B cell (primary cell): ENCODE results near the gene NHS.

Experiments
- CTCF ChIP-seq: fragments of 200-600 bp; IDR thresholded peaks from one replicate; pipeline ENCODE4 v1.8.0; 2022; ENCODE audit warnings: antibody characterized with exemption, mild to moderate bottlenecking
- EZH2 ChIP-seq: IDR thresholded peaks from 2 replicates; pipeline ENCODE4 v1.6.1; 2012; ENCODE audit warnings: borderline replicate concordance, low read depth, mild to moderate bottlenecking, moderate library complexity, low read length; ENCODE audit not compliant: insufficient read depth, poor library complexity, severe bottlenecking

GRCh38 chrX:17581641-17582040 lies 206.6 kb downstream of the NHS start:
- TF ChIP-seq CTCF (no peak), EZH2 (no peak)
